Thoracic aorta (tissue), 2 donors: ENCODE data around the gene CRTC1. TPM values are rescaled to one million over a fixed set of nuclear protein-coding genes. Genes with fewer than 3 reads are reported as not detected.

ENCODE experiments used
- ATAC-seq: fragments of 150-250 bp; one replicate; pipeline ENCODE4 v1.8.0; 2017; ENCODE audit warnings: low read depth; ENCODE audit not compliant: insufficient number of reproducible peaks, low FRiP score
- DNase-seq: peaks from one replicate; pipeline ENCODE4 v3.0.0-alpha.2; 2020; ENCODE audit warnings: low spot score
- H3K27ac ChIP-seq, 2 donors: fragments of 200-600 bp; sonication (generic); 1 replicate in 1 of 2; 2 replicates in 1 of 2; pipeline ENCODE4 v1.5.1; 2016; ENCODE audit warnings: mild to moderate bottlenecking in 2 of 2, moderate library complexity in 2 of 2
- H3K27me3 ChIP-seq: fragments of 200-600 bp; sonication (generic); replicated peaks from 2 replicates; pipeline ENCODE4 v1.6.0; 2016; ENCODE audit warnings: mild to moderate bottlenecking; ENCODE audit not compliant: insufficient read depth
- H3K36me3 ChIP-seq: fragments of 200-600 bp; sonication (generic); one replicate; pipeline ENCODE4 v1.5.1; 2016
- H3K4me1 ChIP-seq, 2 donors: fragments of 200-600 bp; sonication (generic); 1 replicate in 1 of 2; 2 replicates in 1 of 2; pipeline versions ENCODE4 v1.5.1 to v1.6.0; 2016; ENCODE audit warnings: low read depth in 2 of 2, mild to moderate bottlenecking in 1 of 2; ENCODE audit not compliant: control insufficient read depth in 1 of 2
- H3K4me3 ChIP-seq: fragments of 200-600 bp; sonication (generic); 2 replicates; pipeline ENCODE4 v1.5.1; 2016; ENCODE audit warnings: mild to moderate bottlenecking
- H3K9me3 ChIP-seq: fragments of 200-600 bp; sonication (generic); 2 replicates; pipeline ENCODE4 v1.5.1; 2016
- CTCF ChIP-seq: fragments of 200-600 bp; sonication (generic); IDR thresholded peaks from one replicate; pipeline ENCODE4 v1.5.1; 2019; ENCODE audit warnings: antibody characterized with exemption
- total RNA-seq, 2 donors: library from RNA; depleted of rRNA; stranded (reverse); fragments of >200 nt; gene quantifications; one replicate each; pipeline versions ENCODE4 v1.1.0 to v1.2.3, GENCODE V29; 2016

Gene CRTC1
- total RNA-seq, 2 donors from 2014 or later, result 8.7 to 11.2 TPM

- H3K9me3 ChIP-seq, result no peaks in the 10 kb centered on the region
- no peak overlapping the region for H3K27ac ChIP-seq
- ATAC-seq (no peak), DNase-seq (no peak)
- peaks cover 0 to under 1% of the 10 kb centered on the region in 2 donors for H3K4me1 ChIP-seq
- H3K36me3 ChIP-seq, result no peaks in the 10 kb centered on the region
- no peaks in the 10 kb centered on the region for H3K27me3 ChIP-seq
- no peak overlapping the region for H3K4me3 ChIP-seq
- TF ChIP-seq CTCF, result no peak
Observed at GRCh38 chr19:18768046-18768771, 84.7 kb downstream of the CRTC1 start.

- no peaks in the 10 kb centered on the region for H3K36me3 ChIP-seq
- no peak for DNase-seq
- no peak overlapping the region for H3K27ac ChIP-seq
- H3K4me1 ChIP-seq, result no peaks in the 10 kb centered on the region
- no peak for ATAC-seq
- H3K27me3 ChIP-seq, result no peaks in the 10 kb centered on the region
- no peaks in the 10 kb centered on the region for H3K9me3 ChIP-seq
- no peak overlapping the region for H3K4me3 ChIP-seq
- no peak for TF ChIP-seq CTCF
Observed at GRCh38 chr19:18768997-18769891, 85.8 kb downstream of the CRTC1 start.

GRCh38 chr19:18769989-18770528 is 86.6 kb downstream of the CRTC1 start:
- Histone ChIP-seq H3K9me3 (no peaks in the 10 kb centered on the region), H3K27me3 (no peaks in the 10 kb centered on the region), H3K4me3 (no peak overlapping the region), H3K4me1 (no peaks in the 10 kb centered on the region), H3K36me3 (no peaks in the 10 kb centered on the region), H3K27ac (no peak overlapping the region)
- TF ChIP-seq CTCF, result no peak
- no peak for ATAC-seq
- DNase-seq, result no peak

GRCh38 chr19:18770663-18771327 is 87.3 kb downstream of the CRTC1 start:
- Histone ChIP-seq H3K36me3 (no peaks in the 10 kb centered on the region), H3K27ac (no peak overlapping the region), H3K27me3 (no peaks in the 10 kb centered on the region), H3K4me1 (no peaks in the 10 kb centered on the region), H3K9me3 (no peaks in the 10 kb centered on the region), H3K4me3 (no peak overlapping the region)
- TF ChIP-seq CTCF, result no peak
- DNase-seq, result no peak
- no peak for ATAC-seq
